Erythroblast (primary cell): ENCODE measurements around the gene KCNH2.

ENCODE experiments used
- GATA1 ChIP-seq: IDR thresholded peaks from 2 replicates; pipeline ENCODE4 v1.6.1; 2011; ENCODE audit warnings: low read depth, mild to moderate bottlenecking, control low read depth, low read length, moderate library complexity
- POLR2A ChIP-seq: IDR thresholded peaks from 2 replicates; pipeline ENCODE4 v1.6.1; 2011; ENCODE audit warnings: mild to moderate bottlenecking, low read length

- TF ChIP-seq POLR2A: no peak
- no peak for TF ChIP-seq GATA1
These were observed 14.2 kb downstream of the KCNH2 start for GRCh38 chr7:150963707-150964559.
